PC-9 (cell line): ENCODE results near the gene ACTRT2.

Experiments
- CTCF ChIP-seq: fragments of 200-600 bp; sonication (generic); conservative IDR thresholded peaks from 2 replicates; pipeline ENCODE4 v1.6.1; 2017; ENCODE audit warnings: mixed run types, antibody characterized with exemption, mild to moderate bottlenecking, moderate library complexity
- EZH2 ChIP-seq: fragments of 200-600 bp; sonication (generic); IDR thresholded peaks from 2 replicates; pipeline ENCODE4 v1.8.0; 2017; ENCODE audit warnings: antibody characterized with exemption, low read depth

- no peak for TF ChIP-seq CTCF
- TF ChIP-seq EZH2: no peak
Observed at GRCh38 chr1:3021233-3021671, at the start of gene ACTRT2.
